Peyer's patch (tissue), 4 donors: Measurements from ENCODE around the gene GSTP1. TPM values are rescaled to one million over a fixed set of nuclear protein-coding genes. Genes with fewer than 3 reads are reported as not detected.

Experiments
- DNase-seq, 3 donors: peaks; one replicate each; pipeline ENCODE4 v3.0.0-alpha.2; 2017 to 2019
- H3K27ac ChIP-seq, 4 donors: fragments of 200-600 bp; sonication (generic); one replicate each; pipeline ENCODE4 v1.5.1; 2016 to 2019
- H3K27me3 ChIP-seq, 2 donors: fragments of 200-600 bp; sonication (generic); one replicate each; pipeline ENCODE4 v1.5.1; 2019
- H3K36me3 ChIP-seq, 3 donors: fragments of 200-600 bp; sonication (generic); one replicate each; pipeline ENCODE4 v1.5.1; 2016 to 2019
- H3K4me1 ChIP-seq, 4 donors: fragments of 200-600 bp; sonication (generic); one replicate each; pipeline ENCODE4 v1.5.1; 2016 to 2019
- H3K4me3 ChIP-seq, 4 donors: fragments of 200-600 bp; sonication (generic); 1 replicate in 3 of 4; 2 replicates in 1 of 4; pipeline ENCODE4 v1.5.1; 2016 to 2019; ENCODE audit warnings: mild to moderate bottlenecking in 1 of 4
- H3K9me3 ChIP-seq, 4 donors: fragments of 200-600 bp; sonication (generic); one replicate each; pipeline ENCODE4 v1.5.1; 2016 to 2019; ENCODE audit warnings: mild to moderate bottlenecking in 1 of 4
- POLR2A ChIP-seq, 2 donors: fragments of 450-650 bp; IDR thresholded peaks; one replicate each; pipeline ENCODE4 v1.5.1; 2017; ENCODE audit warnings: antibody characterized with exemption in 2 of 2, mild to moderate bottlenecking in 2 of 2, moderate library complexity in 2 of 2
- total RNA-seq, 4 donors: library from RNA; depleted of rRNA; stranded (reverse); fragments of >200 nt; gene quantifications; one replicate each; pipeline ENCODE4 v1.1.0, GENCODE V29; 2016
- TF ChIP-seq, protein P1 (sequence below), 6 experiments: fragments of 450-650 bp in 4 of 6; fragments of 200-600 bp in 2 of 6; sonication (generic) in 1 of 6; IDR thresholded peaks; one replicate each; pipeline ENCODE4 v1.5.1; 2017 to 2019; ENCODE audit warnings: antibody characterized with exemption in 6 of 6, mild to moderate bottlenecking in 3 of 6, moderate library complexity in 1 of 6

Gene GSTP1
- total RNA-seq, 4 donors from 2014 or later = 237 to 451 (median 419) TPM

- Histone ChIP-seq H3K36me3 (peaks cover 0 to 44% (median 0%) of the 10 kb centered on the region in 3 donors), H3K4me1 (peaks cover 0 to 28% (median 17%) of the 10 kb centered on the region in 4 donors), H3K27me3 (peaks cover 0 to 5% of the 10 kb centered on the region in 2 donors), H3K27ac (no peak overlapping the region), H3K4me3 (no peak overlapping the region), H3K9me3 (no peaks in the 10 kb centered on the region)
- DNase-seq = no peak
- TF ChIP-seq POLR2A (IDR thresholded peaks at IDR 0.05) = no peak
- TF ChIP-seq, protein P1, sequence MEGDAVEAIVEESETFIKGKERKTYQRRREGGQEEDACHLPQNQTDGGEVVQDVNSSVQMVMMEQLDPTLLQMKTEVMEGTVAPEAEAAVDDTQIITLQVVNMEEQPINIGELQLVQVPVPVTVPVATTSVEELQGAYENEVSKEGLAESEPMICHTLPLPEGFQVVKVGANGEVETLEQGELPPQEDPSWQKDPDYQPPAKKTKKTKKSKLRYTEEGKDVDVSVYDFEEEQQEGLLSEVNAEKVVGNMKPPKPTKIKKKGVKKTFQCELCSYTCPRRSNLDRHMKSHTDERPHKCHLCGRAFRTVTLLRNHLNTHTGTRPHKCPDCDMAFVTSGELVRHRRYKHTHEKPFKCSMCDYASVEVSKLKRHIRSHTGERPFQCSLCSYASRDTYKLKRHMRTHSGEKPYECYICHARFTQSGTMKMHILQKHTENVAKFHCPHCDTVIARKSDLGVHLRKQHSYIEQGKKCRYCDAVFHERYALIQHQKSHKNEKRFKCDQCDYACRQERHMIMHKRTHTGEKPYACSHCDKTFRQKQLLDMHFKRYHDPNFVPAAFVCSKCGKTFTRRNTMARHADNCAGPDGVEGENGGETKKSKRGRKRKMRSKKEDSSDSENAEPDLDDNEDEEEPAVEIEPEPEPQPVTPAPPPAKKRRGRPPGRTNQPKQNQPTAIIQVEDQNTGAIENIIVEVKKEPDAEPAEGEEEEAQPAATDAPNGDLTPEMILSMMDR (IDR thresholded peaks at IDR 0.05) = no peak
These were observed 28.3 kb downstream of the GSTP1 start for GRCh38 chr11:67611704-67612587.

DNA sequence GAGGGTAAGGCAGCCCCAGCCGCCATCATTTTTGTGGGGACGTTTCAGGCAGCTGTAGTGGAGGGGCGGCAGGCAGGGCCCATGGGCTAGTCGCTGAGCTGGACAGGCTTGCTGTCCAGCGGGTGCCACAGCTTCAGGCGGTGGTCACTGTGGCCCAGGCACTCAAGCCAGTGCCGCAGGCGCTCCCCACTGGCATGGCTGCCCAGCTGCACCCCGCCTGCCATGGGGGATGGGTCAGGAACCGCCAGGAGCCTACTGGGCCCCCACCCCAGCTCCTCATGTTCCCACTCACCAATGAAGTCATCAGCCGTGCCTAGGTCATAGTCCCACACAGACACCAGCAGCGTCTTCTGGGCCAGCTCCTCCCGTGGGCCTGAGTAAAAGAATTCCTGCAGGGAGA, 29.1 kb downstream of the GSTP1 start:
- Histone ChIP-seq H3K36me3 (peaks cover 0 to 44% (median 0%) of the 10 kb centered on the region in 3 donors), H3K9me3 (no peaks in the 10 kb centered on the region), H3K27me3 (peaks cover 0 to 5% of the 10 kb centered on the region in 2 donors), H3K27ac (no peak overlapping the region), H3K4me1 (peaks cover 0 to 21% (median 11%) of the 10 kb centered on the region in 4 donors), H3K4me3 (no peak overlapping the region)
- TF ChIP-seq, protein P1 (IDR thresholded peaks at IDR 0.05) = no peak
- no peak for TF ChIP-seq POLR2A (IDR thresholded peaks at IDR 0.05)
- no peak for DNase-seq

- TF ChIP-seq POLR2A (IDR thresholded peaks at IDR 0.05) = no peak
- TF ChIP-seq, protein P1 (IDR thresholded peaks at IDR 0.05) = no peak
- Histone ChIP-seq H3K9me3 (no peaks in the 10 kb centered on the region), H3K27ac (peak overlapping the region; percentile 70 to 91 (median 82)), H3K4me1 (peaks cover 0 to 16% (median 10%) of the 10 kb centered on the region in 4 donors), H3K4me3 (peak overlapping the region in 3 of 4 donors; percentile 42 to 52 (median 45)), H3K27me3 (peaks cover 0 to 5% of the 10 kb centered on the region in 2 donors), H3K36me3 (peaks cover 0 to 44% (median 0%) of the 10 kb centered on the region in 3 donors)
- DNase-seq = no peak
These were observed 29.8 kb downstream of the GSTP1 start for GRCh38 chr11:67613313-67613959.

GRCh38 chr11:67613960-67614715, 30.5 kb downstream of the GSTP1 start:
- Histone ChIP-seq H3K4me1 (peaks cover 0 to 16% (median 10%) of the 10 kb centered on the region in 4 donors), H3K9me3 (no peaks in the 10 kb centered on the region), H3K4me3 (peak overlapping the region; percentile 22 to 52 (median 44)), H3K36me3 (peaks cover 0 to 37% (median 0%) of the 10 kb centered on the region in 3 donors), H3K27me3 (peaks cover 0 to 5% of the 10 kb centered on the region in 2 donors), H3K27ac (peak overlapping the region; percentile 70 to 91 (median 82))
- peak; percentile 73 to 93 (median 87) for DNase-seq
- TF ChIP-seq POLR2A (IDR thresholded peaks at IDR 0.05) = peak in 1 of 2 donors; percentile 17
- TF ChIP-seq, protein P1 (IDR thresholded peaks at IDR 0.05) = peak in 5 of 6 experiments; percentile 49 to 73 (median 56)
